Natural killer cell (primary cell): Measurements from ENCODE around the gene TM2D3. TPM values are rescaled to one million over a fixed set of nuclear protein-coding genes. Genes with fewer than 3 reads are reported as not detected.
"Not testable (repeated sequence)": the region's sequence is repeated elsewhere in the genome, so short reads cannot be mapped to it uniquely, and the experiment has no call there.

Source experiments
- ATAC-seq, 3 donors: fragments of 150-1000 bp in 2 of 3; fragments of 200-7000 bp in 1 of 3; cut with Tn5 transposase; 1 replicate in 1 of 3; 2 replicates in 2 of 3; pipeline ENCODE4 v1.10.0; 2021; ENCODE audit warnings: mild to moderate bottlenecking in 2 of 3, moderate library complexity in 2 of 3
- DNase-seq, 2 donors: peaks; one replicate each; pipeline versions ENCODE4 v3.0.0 to v3.0.0-alpha.2; 2013 to 2021; ENCODE audit warnings: mixed read lengths in 1 of 2
- H3K27ac ChIP-seq: one replicate; pipeline ENCODE4 v1.5.1; 2013; ENCODE audit warnings: mild to moderate bottlenecking, low read length
- H3K27me3 ChIP-seq: one replicate; pipeline ENCODE4 v1.6.1; 2013; ENCODE audit warnings: low read length; ENCODE audit not compliant: control insufficient read depth, insufficient read depth
- H3K36me3 ChIP-seq: one replicate; pipeline ENCODE4 v1.6.1; 2013; ENCODE audit warnings: low read length; ENCODE audit not compliant: control insufficient read depth, insufficient read depth
- H3K4me1 ChIP-seq: one replicate; pipeline ENCODE4 v1.6.1; 2013; ENCODE audit warnings: low read length; ENCODE audit not compliant: control insufficient read depth, insufficient read depth
- H3K4me3 ChIP-seq: one replicate; pipeline ENCODE4 v1.5.1; 2013; ENCODE audit warnings: low read length
- H3K9me3 ChIP-seq: one replicate; pipeline ENCODE4 v1.6.1; 2013; ENCODE audit warnings: low read length; ENCODE audit not compliant: control insufficient read depth, insufficient read depth
- H3K27ac Mint-ChIP-seq, 2 donors: one replicate each; pipeline ENCODE4 v1.8.0; 2022; ENCODE audit warnings: mild to moderate bottlenecking in 2 of 2, mixed read lengths in 2 of 2, moderate library complexity in 1 of 2
- H3K27me3 Mint-ChIP-seq, 2 donors: one replicate each; pipeline ENCODE4 v1.8.0; 2022; ENCODE audit warnings: low read depth in 2 of 2, mixed read lengths in 2 of 2
- H3K36me3 Mint-ChIP-seq: one replicate; pipeline ENCODE4 v1.8.0; 2022; ENCODE audit warnings: mixed read lengths
- H3K4me1 Mint-ChIP-seq, 2 donors: one replicate each; pipeline ENCODE4 v1.8.0; 2022; ENCODE audit warnings: mixed read lengths in 2 of 2
- H3K4me3 Mint-ChIP-seq: one replicate; pipeline ENCODE4 v1.8.0; 2022; ENCODE audit warnings: mild to moderate bottlenecking, moderate library complexity, mixed read lengths
- H3K9me3 Mint-ChIP-seq, 2 donors: one replicate each; pipeline ENCODE4 v1.8.0; 2022; ENCODE audit warnings: mixed read lengths in 2 of 2
- CTCF ChIP-seq: fragments of 200-600 bp; IDR thresholded peaks from one replicate; pipeline ENCODE4 v1.8.0; 2022; ENCODE audit warnings: antibody characterized with exemption
- WGBS: methylation state at CpG from one replicate; pipeline ENCODE4 v1.1.7; 2013; ENCODE audit warnings: missing lambda C conversion rate; ENCODE audit not compliant: insufficient coverage; 5-methylcytosine and 5-hydroxymethylcytosine counted together
- intact Hi-C: fragments of 100-400 bp; cut with micrococcal nuclease; formaldehyde crosslinking; loops from one replicate; pipeline ENCODE4 v1.14.2; 2022
- total RNA-seq, 4 donors: library from RNA; stranded (reverse); fragments of 120-200 nt in 1 of 4; gene quantifications; one replicate each; pipeline versions ENCODE4 v1.2.3 to v1.2.4, GENCODE V29; 2013 to 2022

The TM2D3 gene
- total RNA-seq, 3 donors from 2014 or later (not counting 1 experiment from before 2014, with no cell fraction given) = 59.4 to 76.4 (median 71.2) TPM

- Histone ChIP-seq H3K9me3 (no peaks in the 10 kb centered on the region), H3K36me3 (peaks cover 22% of the 10 kb centered on the region), H3K27me3 (no peaks in the 10 kb centered on the region), H3K27ac (no peak overlapping the region), H3K4me1 (no peaks in the 10 kb centered on the region), H3K4me3 (no peak overlapping the region)
- WGBS = 97% methylated on average over 3 of the region's 7 CpGs
- no peaks in the 10 kb centered on the region for H3K9me3 Mint-ChIP-seq
- intact Hi-C loops = no loop called here
- DNase-seq = no peak
- no peaks in the 10 kb centered on the region for H3K27me3 Mint-ChIP-seq
- H3K4me3 Mint-ChIP-seq = no peak overlapping the region
- ATAC-seq = no peak
- H3K4me1 Mint-ChIP-seq = peaks cover 5% of the 10 kb centered on the region in 2 donors
- H3K36me3 Mint-ChIP-seq = peaks cover 4% of the 10 kb centered on the region
- no peak overlapping the region for H3K27ac Mint-ChIP-seq
- TF ChIP-seq CTCF = no peak
Measured at GRCh38 chr15:101635944-101636727, 16.0 kb downstream of the TM2D3 start.

DNA sequence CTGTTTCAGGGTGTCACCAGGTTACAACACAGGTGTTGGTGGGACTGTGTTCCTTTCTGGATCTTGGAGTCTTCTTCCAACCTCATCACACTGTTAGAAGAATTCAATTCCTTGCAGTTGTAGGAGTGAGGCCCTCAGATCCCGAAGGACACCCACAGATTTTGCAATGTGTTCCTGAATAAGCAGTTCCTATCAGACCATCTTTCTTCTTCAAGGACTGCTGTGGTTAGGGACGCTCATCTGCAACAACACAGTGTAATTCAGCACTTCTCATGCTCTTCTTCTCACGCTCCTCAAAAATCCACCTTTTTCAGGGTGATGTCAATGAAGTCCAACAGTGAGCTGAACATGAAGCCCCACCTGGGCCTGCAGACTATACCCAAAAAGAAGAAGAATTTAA is 18.8 kb downstream of the TM2D3 start:
- intact Hi-C loops = no loop called here
- Histone ChIP-seq H3K27me3 (no peaks in the 10 kb centered on the region), H3K9me3 (no peaks in the 10 kb centered on the region), H3K4me1 (no peaks in the 10 kb centered on the region), H3K4me3 (no peak overlapping the region), H3K27ac (no peak overlapping the region), H3K36me3 (peaks cover 2% of the 10 kb centered on the region)
- Mint-ChIP-seq H3K27ac (no peak overlapping the region), H3K9me3 (no peaks in the 10 kb centered on the region), H3K4me1 (no peaks in the 10 kb centered on the region), H3K4me3 (no peak overlapping the region), H3K27me3 (no peaks in the 10 kb centered on the region), H3K36me3 (no peaks in the 10 kb centered on the region)
- no peak for ATAC-seq
- 100% methylated on average over 3 of the region's 3 CpGs for WGBS
- no peak for TF ChIP-seq CTCF
- DNase-seq = no peak

DNA sequence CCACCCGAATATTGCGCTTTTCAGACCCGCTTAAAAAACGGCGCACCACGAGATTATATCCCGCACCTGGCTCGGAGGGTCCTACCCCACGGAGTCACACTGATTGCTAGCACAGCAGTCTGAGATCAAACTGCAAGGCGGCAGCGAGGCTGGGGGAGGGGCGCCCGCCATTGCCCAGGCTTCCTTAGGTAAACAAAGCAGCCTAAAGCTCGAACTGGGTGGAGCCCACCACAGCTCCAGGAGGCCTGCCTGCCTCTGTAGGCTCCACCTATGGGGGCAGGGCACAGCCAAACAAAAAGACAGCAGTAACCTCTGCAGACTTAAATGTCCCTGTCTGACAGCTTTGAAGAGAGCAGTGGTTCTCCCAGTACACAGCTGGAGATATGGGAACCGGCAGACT is 25.5 kb downstream of the TM2D3 start:
- ATAC-seq, H3K27me3 ChIP-seq, H3K36me3 Mint-ChIP-seq, intact Hi-C loops, H3K4me3 Mint-ChIP-seq, H3K4me1 ChIP-seq, H3K27me3 Mint-ChIP-seq, H3K4me3 ChIP-seq, H3K27ac Mint-ChIP-seq, H3K9me3 ChIP-seq, H3K9me3 Mint-ChIP-seq, DNase-seq, H3K36me3 ChIP-seq, H3K27ac ChIP-seq: not testable (repeated sequence)
- 98% methylated on average over 12 of the region's 15 CpGs for WGBS
- peaks cover 12 to 24% of the 10 kb centered on the region in 2 donors for H3K4me1 Mint-ChIP-seq

- Histone ChIP-seq H3K27me3 (no peaks in the 10 kb centered on the region), H3K36me3 (no peaks in the 10 kb centered on the region), H3K9me3 (no peaks in the 10 kb centered on the region), H3K4me1 (no peaks in the 10 kb centered on the region), H3K27ac (no peak overlapping the region), H3K4me3 (no peak overlapping the region)
- no peak overlapping the region for H3K27ac Mint-ChIP-seq
- H3K27me3 Mint-ChIP-seq = no peaks in the 10 kb centered on the region
- H3K4me3 Mint-ChIP-seq = no peak overlapping the region
- WGBS = 100% methylated on average over 1 of the region's 1 CpG
- no peak for DNase-seq
- no peaks in the 10 kb centered on the region for H3K9me3 Mint-ChIP-seq
- peaks cover 12 to 24% of the 10 kb centered on the region in 2 donors for H3K4me1 Mint-ChIP-seq
- no peak for ATAC-seq
- intact Hi-C loops = no loop called here
- TF ChIP-seq CTCF = no peak
- H3K36me3 Mint-ChIP-seq = peaks cover 5% of the 10 kb centered on the region
Measured at GRCh38 chr15:101625980-101626379, 26.2 kb downstream of the TM2D3 start.
